OCI-LY1 (cell line): ENCODE data around the gene TCL1B.

Experiments used
- CTCF ChIP-seq: fragments of 200-600 bp; sonication (generic), shearing (Covaris generic); IDR thresholded peaks from 2 replicates; pipeline ENCODE4 v1.5.1; 2017; ENCODE audit warnings: mild to moderate bottlenecking, antibody characterized with exemption, low read length, moderate library complexity, mixed read lengths
- EZH2 ChIP-seq: fragments of 200-600 bp; sonication (generic), shearing (Covaris generic); IDR thresholded peaks from 2 replicates; pipeline ENCODE4 v1.8.0; 2017; ENCODE audit warnings: borderline replicate concordance, mixed run types, mild to moderate bottlenecking, antibody characterized with exemption, low read length, moderate library complexity, mixed read lengths

GRCh38 chr14:95725685-95726336, 39.6 kb downstream of the TCL1B start:
- TF ChIP-seq CTCF = no peak
- no peak for TF ChIP-seq EZH2
